OCI-LY1 (cell line): Measurements from ENCODE around the gene KRTAP3-3.

Source experiments
- H2AFZ ChIP-seq: fragments of 200-600 bp; sonication (generic), shearing (Covaris generic); 2 replicates; pipeline ENCODE4 v1.6.0; 2014; ENCODE audit warnings: antibody characterized with exemption, mild to moderate bottlenecking, low read length
- H3F3A ChIP-seq: fragments of 200-600 bp; sonication (generic), shearing (Covaris generic); 2 replicates; pipeline ENCODE4 v1.6.0; 2014; ENCODE audit warnings: mild to moderate bottlenecking, antibody characterized with exemption, low read length, moderate library complexity; ENCODE audit not compliant: insufficient read depth
- H3K27ac ChIP-seq: fragments of 200-600 bp; sonication (generic); 2 replicates; pipeline ENCODE4 v1.5.1; 2014; ENCODE audit warnings: low read length, mixed run types, mild to moderate bottlenecking, low read depth; ENCODE audit not compliant: poor library complexity, severe bottlenecking
- H3K27me3 ChIP-seq: fragments of 200-600 bp; sonication (generic); 2 replicates; pipeline ENCODE4 v1.6.0; 2014; ENCODE audit warnings: antibody characterized with exemption, mild to moderate bottlenecking, low read length, moderate library complexity; ENCODE audit not compliant: insufficient read depth
- H3K36me3 ChIP-seq: fragments of 200-600 bp; sonication (generic); 2 replicates; pipeline ENCODE4 v1.6.1; 2014; ENCODE audit warnings: mild to moderate bottlenecking, antibody characterized with exemption, low read length, moderate library complexity, mixed read lengths; ENCODE audit not compliant: insufficient read depth
- H3K4me1 ChIP-seq: fragments of 200-600 bp; sonication (generic); 2 replicates; pipeline ENCODE4 v1.5.1; 2014; ENCODE audit warnings: mild to moderate bottlenecking, low read length, moderate library complexity; ENCODE audit not compliant: insufficient read depth, severe bottlenecking
- H3K4me2 ChIP-seq: fragments of 200-600 bp; sonication (generic), shearing (Covaris generic); 2 replicates; pipeline ENCODE4 v1.6.1; 2014; ENCODE audit warnings: low read length
- H3K4me3 ChIP-seq: fragments of 200-600 bp; sonication (generic); 2 replicates; pipeline ENCODE4 v1.5.1; 2014; ENCODE audit warnings: low read length, low read depth, mild to moderate bottlenecking, mixed read lengths; ENCODE audit not compliant: poor library complexity, severe bottlenecking
- H3K79me2 ChIP-seq: fragments of 200-600 bp; shearing (Covaris generic); 2 replicates; pipeline ENCODE4 v1.6.1; 2016; ENCODE audit warnings: mixed run types, low read length, mixed read lengths; ENCODE audit not compliant: insufficient read depth
- H3K9ac ChIP-seq: fragments of 200-600 bp; sonication (generic), shearing (Covaris generic); 2 replicates; pipeline ENCODE4 v1.6.1; 2014; ENCODE audit warnings: mild to moderate bottlenecking, low read length, mixed read lengths
- H3K9me2 ChIP-seq: fragments of 200-600 bp; sonication (generic), shearing (Covaris generic); 2 replicates; pipeline ENCODE4 v1.6.1; 2014; ENCODE audit warnings: low read depth, mild to moderate bottlenecking, low read length, mixed read lengths
- H3K9me3 ChIP-seq: fragments of 200-600 bp; shearing (Covaris generic); 2 replicates; pipeline ENCODE4 v1.6.1; 2014; ENCODE audit warnings: low read length, mixed read lengths
- H4K20me1 ChIP-seq: fragments of 200-600 bp; sonication (generic), shearing (Covaris generic); 2 replicates; pipeline ENCODE4 v1.6.0; 2016; ENCODE audit warnings: mild to moderate bottlenecking, low read length; ENCODE audit not compliant: insufficient read depth
- CTCF ChIP-seq: fragments of 200-600 bp; sonication (generic), shearing (Covaris generic); IDR thresholded peaks from 2 replicates; pipeline ENCODE4 v1.5.1; 2017; ENCODE audit warnings: mild to moderate bottlenecking, antibody characterized with exemption, low read length, moderate library complexity, mixed read lengths
- EZH2 ChIP-seq: fragments of 200-600 bp; sonication (generic), shearing (Covaris generic); IDR thresholded peaks from 2 replicates; pipeline ENCODE4 v1.8.0; 2017; ENCODE audit warnings: borderline replicate concordance, mixed run types, mild to moderate bottlenecking, antibody characterized with exemption, low read length, moderate library complexity, mixed read lengths

Gene KRTAP3-3

DNA sequence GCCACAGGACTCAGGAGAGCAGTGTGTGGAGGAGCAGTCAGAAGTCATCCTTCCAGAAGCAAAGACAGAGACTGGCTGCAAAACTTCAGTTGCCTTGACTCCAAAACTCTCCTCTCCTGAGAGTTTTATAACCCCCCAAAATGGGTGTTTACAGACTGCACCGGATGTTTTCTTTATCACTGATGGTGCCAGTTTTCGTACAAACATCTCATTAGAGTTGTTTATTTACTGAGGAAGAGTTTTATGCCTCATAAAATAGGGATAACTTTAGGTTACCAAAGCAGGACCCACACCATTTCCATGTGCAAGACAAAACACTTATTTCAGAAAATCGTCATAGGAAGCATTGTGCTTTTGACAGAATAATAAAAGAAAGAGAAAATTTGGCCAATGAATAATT, 9.7 kb downstream of the KRTAP3-3 start, which contains the start of gene KRT40:
KRT40 (minus strand) TSS at position 101 of the 400 bp plus-strand sequence; CDS start at position 48, 53 bp downstream.
- no peaks in the 10 kb centered on the region for H3F3A ChIP-seq
- no peaks in the 10 kb centered on the region for H3K9me2 ChIP-seq
- H3K36me3 ChIP-seq = no peaks in the 10 kb centered on the region
- no peaks in the 10 kb centered on the region for H4K20me1 ChIP-seq
- H3K9me3 ChIP-seq = no peaks in the 10 kb centered on the region
- no peaks in the 10 kb centered on the region for H3K4me1 ChIP-seq
- no peaks in the 10 kb centered on the region for H3K27me3 ChIP-seq
- H3K9ac ChIP-seq = no peak within 1 kb of the TSS
- no peaks in the 10 kb centered on the region for H3K79me2 ChIP-seq
- no peak within 1 kb of the TSS for H3K4me3 ChIP-seq
- TF ChIP-seq EZH2 (no peak), CTCF (no peak)
- no peak within 1 kb of the TSS for H2AFZ ChIP-seq
- H3K4me2 ChIP-seq = no peak within 1 kb of the TSS
- no peak within 1 kb of the TSS for H3K27ac ChIP-seq

DNA sequence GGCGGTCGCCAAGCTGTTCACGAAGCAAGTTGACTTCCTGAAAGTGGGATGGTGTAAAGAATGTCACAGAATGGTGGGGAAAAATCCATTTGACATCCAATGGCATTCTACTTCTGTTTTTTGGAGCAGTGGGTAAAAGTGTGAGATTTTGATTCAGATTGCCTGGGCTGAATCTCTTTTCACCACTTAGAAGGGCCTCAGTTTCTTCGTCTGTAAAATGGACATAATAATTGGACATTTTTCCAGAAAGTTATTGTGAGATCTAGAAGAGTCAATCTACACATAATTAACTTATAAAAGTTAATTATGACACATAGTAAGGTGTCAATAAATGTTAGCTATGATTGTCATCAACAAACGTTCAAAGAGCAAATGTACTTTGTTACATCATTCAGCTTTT, 12.8 kb downstream of the KRTAP3-3 start:
- Histone ChIP-seq H4K20me1 (no peaks in the 10 kb centered on the region), H3K9me2 (no peaks in the 10 kb centered on the region), H3K79me2 (no peaks in the 10 kb centered on the region), H2AFZ (no peak overlapping the region), H3K9ac (no peak overlapping the region), H3K4me2 (no peak overlapping the region), H3K36me3 (no peaks in the 10 kb centered on the region), H3K9me3 (no peaks in the 10 kb centered on the region), H3K4me1 (no peaks in the 10 kb centered on the region), H3K27me3 (no peaks in the 10 kb centered on the region), H3F3A (no peaks in the 10 kb centered on the region), H3K27ac (no peak overlapping the region), H3K4me3 (no peak overlapping the region)
- TF ChIP-seq EZH2 (no peak), CTCF (no peak)

DNA sequence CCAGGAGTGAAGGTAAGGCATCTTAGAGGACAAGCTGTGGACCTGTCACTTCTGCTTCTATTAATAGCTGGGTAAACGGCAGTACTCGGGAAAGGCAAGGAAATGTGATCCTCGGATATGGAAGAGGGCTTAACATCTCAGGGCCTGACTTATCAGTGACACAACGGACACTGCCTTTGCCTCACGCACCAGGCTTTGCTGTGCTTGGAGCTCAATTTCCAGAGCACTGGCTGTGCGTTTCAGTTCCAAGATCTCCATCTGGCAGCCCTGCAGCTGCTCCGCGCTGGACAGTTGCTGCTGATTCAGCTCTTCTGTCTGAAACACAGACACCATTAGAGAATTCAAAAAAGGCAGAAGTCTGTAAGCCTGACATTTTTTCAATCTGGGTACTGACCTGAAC, 13.4 kb downstream of the KRTAP3-3 start:
- H3K4me3 ChIP-seq = no peak overlapping the region
- no peak overlapping the region for H2AFZ ChIP-seq
- no peaks in the 10 kb centered on the region for H3K9me3 ChIP-seq
- H3K36me3 ChIP-seq = no peaks in the 10 kb centered on the region
- H3K4me2 ChIP-seq = no peak overlapping the region
- H3K27me3 ChIP-seq = no peaks in the 10 kb centered on the region
- no peaks in the 10 kb centered on the region for H3K79me2 ChIP-seq
- TF ChIP-seq EZH2 = no peak
- no peak for TF ChIP-seq CTCF
- no peak overlapping the region for H3K9ac ChIP-seq
- no peaks in the 10 kb centered on the region for H3K9me2 ChIP-seq
- H3K27ac ChIP-seq = no peak overlapping the region
- no peaks in the 10 kb centered on the region for H4K20me1 ChIP-seq
- no peaks in the 10 kb centered on the region for H3K4me1 ChIP-seq
- no peaks in the 10 kb centered on the region for H3F3A ChIP-seq
